HG03342 (cell line): ENCODE measurements around the gene MAP1B.

Experiments
- ATAC-seq: cut with Tn5 transposase; IDR thresholded peaks from one replicate; pipeline ENCODE4 v1.9.1; 2021; ENCODE audit warnings: mild to moderate bottlenecking, moderate library complexity; ENCODE audit not compliant: unreplicated experiment

Gene MAP1B

DNA sequence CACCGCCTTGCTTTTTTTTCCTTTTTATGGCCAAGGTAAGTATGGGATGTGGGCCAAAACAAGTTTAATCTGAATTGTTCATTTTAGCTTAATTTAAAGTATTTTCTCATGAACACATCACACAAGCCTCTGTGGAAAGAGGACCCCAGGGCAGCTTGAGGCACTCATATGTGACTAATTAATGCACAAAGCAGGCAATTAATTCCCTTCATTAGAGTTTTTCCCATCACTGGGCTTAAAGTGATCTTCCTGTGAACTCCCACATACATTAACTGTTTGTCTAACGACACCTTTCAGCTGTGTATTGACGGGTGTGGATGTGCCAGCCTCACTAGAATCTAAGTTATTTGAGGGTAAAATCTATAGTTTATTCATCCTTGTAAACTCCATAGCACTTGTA is 109.5 kb downstream of the MAP1B start:
- ATAC-seq: no peak

DNA sequence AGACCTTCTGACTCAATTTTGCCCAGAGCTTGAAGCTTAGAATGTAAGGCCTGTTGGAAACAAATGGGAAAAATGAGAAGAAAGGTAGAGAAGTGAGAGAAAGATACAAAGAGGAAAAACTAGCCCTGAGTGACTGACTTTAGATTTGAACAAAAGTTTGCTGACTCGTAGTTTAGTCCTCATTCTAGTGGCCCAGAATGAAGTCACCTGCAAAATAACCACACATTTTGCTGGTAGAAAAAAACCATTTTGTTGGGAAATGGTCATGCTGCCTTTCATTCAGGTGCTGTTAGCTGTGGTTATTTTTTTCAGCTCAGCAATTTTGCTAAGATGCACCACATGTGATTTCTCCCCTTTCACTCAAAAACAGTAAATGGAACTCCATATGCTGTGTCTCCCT is 113.8 kb downstream of the MAP1B start:
- no peak for ATAC-seq

DNA sequence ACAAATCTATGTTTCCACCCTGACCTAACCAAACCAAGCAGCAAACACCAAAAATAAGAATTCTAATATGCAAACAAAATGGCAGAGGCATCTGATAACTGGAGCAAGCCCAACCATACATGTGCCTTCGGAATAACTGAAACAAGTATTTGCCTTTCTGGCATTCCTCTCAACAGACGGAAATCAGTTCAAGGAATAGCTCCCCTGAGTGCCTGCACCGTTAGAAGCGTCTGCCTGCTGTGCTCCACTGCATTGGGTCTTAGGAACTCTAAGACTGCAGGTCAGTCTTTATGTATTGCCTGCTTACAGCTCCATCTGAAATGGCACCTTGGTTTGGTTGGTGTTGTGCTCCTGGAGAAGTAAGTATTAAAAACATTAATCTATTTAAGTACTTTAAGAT is 114.3 kb downstream of the MAP1B start:
- no peak for ATAC-seq

DNA sequence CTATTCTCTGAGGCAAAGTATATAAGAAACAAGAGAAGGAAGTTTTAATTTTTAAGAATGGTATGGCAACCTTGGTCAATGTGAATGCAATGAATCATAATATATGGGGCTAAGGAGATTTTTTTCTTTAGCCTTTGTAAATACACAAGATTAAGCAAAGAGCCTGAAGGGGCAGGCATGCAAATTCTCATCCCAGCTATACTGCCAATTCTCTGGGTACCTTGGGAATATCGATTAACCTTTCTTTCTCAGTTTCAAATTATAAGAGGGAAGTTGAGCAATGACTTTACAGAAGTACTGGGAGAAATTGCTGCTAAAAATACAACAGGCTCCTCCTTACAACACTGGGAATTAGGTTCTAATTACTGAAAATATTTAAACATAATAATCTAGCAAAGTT is 115.2 kb downstream of the MAP1B start:
- ATAC-seq: no peak

DNA sequence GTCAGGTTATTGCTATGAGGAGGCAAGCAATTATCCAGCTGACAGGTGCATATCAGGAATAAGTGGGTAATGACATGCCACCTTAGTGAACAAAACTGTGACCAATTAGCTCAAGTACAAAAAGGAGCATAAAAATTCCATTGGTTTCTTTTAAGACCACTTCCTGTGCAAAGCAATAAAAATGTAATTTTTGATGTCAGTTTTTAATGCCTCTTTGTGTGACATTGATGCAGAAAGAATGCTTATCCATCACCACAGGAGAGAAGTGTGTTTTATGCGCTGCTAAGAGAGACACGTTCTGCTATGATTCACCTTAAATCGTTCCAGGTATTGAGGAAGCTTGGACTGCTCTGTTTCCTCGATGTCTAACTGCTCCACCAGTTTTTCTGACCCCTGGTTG is 116.1 kb downstream of the MAP1B start:
- ATAC-seq: no peak

DNA sequence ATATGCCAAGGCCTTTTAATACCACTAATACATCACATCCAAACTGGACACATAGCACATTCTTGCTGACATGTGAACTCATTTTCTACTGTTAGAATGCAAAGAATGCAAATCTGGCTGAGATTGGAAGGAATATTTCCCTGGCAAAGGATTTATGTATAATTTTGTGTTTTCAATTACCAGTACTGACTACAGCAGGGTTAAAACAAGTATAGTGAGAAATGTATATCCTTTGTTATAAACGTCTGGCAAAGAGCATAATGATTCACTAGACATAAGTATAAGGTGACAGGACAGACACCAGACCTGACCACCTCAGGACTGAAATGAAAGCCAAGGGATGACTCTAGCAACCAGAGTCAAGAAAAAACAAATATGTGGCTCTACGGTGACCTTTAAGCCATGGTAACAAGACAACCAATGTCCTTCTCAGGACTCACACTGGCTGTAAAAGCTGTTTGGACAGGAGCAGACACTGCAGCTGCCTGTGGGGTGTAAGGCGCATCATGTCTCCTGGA is 117.7 kb downstream of the MAP1B start:
- no peak for ATAC-seq

DNA sequence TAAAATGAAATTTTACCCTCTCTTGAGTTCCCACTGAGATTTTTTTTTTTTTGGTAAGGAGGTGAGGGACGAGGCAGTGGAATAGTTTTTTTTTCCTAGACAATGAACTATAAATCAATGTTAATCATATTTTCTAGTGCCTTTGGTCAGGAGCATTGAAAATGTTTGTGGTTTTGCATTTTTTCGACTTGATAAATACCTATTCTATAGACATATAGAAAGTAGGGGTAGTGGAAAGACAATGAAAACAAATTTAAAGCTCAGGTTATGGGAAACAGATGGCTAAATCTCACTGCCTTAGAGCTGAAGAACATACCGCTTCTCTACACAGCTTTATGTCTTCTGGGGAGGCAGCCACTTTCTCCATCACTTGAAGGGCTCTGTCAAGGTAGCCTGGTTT is 118.5 kb downstream of the MAP1B start:
- ATAC-seq: no peak

DNA sequence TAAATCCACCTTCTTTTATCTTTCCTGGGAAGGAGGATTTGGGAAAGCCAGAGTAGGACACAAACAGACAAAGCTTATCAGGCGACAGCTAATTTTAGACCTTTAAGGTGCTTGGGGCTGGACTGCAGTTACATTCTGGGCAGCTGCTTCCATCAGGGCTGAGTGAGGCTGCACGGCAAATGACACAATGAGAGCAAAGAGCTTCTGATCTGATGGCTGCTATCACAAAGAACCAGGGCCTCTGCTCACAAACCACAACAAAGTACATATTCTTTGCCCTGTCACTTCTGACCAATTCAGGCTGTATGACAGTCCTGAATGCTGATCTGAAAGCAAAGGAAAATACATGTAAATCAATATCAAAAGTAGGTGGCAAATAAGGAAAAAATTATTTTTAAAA is 119.7 kb downstream of the MAP1B start:
- no peak for ATAC-seq

DNA sequence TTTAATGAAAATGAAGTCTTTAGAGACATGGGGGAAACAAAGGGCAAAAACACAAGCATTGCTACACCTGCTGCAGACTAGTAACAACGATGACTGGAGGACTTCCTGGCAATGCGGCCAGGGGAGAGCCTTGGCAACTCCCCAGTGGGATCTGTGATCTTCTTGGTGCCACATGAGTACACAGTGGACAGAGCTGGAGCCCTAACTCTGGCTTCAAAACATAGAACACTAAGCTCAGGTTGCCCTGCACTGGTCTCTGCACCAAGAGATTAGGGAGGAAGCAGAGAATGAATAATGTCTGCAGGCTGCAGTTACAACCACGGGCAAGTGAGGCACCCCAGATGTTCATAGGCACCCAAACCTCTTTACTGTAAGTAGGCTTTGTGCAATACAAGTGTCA is 121.7 kb downstream of the MAP1B start:
- ATAC-seq: no peak

DNA sequence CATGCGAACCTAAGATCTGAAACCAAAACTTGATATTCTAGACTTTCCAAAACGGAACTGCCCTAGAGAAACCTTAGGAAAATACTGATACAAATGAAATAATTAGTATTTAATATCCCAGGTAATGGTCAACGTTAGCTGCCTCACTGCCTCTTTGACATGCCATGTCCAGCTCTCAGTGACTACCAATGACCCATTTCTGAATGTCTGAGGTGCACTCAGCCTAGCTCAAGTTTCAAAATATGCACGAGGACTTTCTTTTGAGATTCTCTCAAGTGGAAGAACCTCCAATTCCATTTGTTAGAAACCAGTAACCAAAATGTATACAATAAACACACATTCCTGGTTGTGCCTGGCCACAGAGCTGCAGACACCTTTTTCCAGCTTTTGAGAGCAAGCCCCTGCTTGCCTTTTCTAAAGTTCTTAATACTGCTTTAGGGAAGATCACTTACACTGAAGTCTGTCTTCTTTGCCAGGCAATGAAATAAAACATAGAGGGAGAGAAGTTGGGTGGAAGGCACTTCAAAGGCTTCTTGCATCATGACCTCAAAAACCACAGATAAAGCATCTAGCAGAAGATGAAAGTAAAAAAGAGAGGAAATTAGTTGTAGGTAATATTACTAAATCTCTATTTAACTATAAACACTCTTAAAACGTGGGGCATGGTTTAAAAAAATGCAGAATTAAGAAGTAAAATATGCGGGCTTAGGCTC is 124.9 kb downstream of the MAP1B start:
- no peak for ATAC-seq

DNA sequence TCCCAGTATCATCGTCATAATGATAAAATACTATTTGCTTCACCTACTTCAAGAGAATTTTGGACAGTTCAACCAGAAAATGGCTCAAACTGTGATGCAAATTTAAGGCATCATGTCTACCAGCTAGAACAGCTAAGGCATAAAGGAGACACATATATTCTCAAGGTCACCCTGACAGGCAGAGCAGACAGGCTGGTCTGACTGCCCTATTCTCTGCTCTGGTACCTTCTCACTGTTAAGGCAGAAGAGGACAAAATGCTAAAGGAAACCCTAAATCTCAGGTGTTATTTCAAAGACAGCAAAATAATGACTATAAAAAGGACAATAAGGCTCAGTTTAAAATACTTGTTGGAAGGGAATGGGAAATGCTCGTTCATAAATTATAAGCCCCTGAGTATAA is 125.6 kb downstream of the MAP1B start:
- no peak for ATAC-seq

DNA sequence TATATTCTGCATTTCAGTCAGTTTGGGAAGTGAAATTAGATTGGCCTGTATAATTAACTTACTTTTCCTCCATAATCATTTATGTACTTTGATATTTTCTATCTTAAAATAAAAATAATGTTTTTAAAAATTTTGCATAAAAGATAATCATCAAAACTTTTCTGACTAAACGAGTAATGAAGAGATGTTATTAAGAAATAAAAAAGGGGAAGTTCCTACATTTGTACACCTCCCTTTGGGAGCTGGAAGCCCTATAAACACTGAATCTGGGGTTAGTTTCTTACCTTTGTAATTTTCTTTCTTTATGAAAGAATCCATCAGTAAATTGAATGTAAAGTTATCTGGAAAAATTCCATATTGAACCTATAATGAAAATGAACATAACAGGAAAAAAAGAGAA is 126.6 kb downstream of the MAP1B start:
- ATAC-seq: no peak

DNA sequence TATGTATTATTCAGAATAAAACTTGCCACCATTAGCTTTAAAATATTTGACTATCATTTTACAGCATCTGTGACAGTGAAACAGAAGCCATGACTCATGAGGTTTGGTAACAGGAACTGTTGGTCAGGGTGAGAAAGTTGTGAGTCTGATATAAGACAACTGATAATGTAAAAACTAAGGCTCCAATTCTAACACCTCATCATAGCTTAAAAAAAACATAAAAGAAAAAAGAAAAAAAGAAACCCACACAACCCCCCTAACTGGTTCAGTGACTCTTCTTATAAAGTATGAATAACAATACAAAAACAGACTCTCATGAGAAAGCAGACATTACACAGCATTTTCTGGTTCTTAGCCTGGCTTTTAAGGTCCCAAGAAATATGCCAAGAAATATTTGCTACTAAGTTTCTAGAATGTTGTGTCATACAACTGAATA is 127.0 kb downstream of the MAP1B start:
- peak; percentile 79 for ATAC-seq

DNA sequence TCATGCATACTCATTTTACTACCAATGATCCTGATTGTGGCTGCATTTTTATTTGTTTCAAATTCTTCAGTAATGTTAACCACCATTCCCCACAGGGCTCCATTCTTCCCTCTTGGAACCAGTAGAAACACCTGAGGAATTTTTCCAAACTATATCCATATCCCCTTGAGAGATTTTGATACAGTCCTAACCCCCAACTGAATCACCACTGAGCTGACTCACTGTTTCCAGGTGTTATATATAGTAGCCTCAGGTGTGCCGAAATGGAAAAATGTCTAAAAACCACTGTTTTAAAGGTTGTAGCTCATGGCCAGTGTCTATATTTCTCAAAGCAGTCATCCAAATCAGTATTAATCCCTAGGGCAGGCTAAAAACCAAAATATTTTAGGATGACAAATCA is 127.6 kb downstream of the MAP1B start:
- ATAC-seq: no peak

DNA sequence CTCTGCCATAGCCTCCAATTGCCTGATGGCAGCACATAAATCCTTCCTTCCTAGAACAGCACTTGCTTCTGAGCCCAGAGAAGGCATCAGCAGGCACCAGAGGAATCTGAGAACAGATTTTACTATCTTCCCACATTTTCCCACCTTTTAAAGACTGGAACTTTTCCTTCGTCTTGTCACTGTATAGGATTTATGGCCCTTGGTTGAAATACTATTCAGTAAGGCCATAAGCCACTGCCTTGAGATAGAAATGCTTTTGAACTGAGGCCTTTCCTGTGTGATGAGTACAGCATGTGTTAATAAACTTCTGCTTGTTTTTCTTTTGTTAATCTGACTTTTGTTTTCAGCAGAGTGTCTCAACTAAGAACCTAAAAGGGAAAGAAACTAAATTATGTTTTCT is 128.4 kb downstream of the MAP1B start:
- no peak for ATAC-seq

DNA sequence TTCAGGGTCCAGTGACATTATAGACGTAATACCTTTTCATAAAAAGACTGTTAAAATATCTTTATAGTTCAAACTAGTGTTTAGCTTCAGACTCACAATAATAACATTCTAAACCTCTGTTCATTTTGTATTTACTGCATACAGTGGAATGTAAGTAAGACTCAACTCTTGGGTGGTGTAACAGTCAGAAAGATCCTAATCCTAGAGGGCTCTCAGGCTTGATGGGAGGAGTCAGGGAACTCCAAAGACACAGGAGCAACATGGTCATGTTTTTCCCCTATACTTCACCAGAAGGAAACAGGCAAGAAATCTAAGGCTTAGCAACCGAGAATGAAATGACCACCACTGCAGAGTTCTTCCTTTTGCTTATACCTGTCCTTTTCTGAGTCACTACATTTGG is 130.1 kb downstream of the MAP1B start:
- ATAC-seq: no peak

DNA sequence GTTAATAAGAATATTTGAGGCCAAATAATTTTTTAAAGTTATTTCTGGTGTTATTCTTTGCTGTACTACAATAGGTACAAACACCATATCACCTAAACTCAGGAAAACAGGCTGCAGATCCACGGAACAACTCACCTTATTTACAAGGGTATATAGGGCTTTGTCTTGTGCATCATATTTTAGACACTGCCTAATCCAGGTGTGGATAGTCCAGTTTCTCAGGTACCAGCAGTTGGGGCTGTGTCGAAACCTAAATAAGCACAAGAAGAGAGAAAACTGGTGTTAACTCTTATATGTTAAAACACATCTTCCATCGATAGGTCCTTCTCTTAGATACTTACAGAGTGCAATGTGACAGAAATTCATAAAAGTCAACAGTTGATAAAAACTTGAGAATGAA is 130.6 kb downstream of the MAP1B start:
- no peak for ATAC-seq

DNA sequence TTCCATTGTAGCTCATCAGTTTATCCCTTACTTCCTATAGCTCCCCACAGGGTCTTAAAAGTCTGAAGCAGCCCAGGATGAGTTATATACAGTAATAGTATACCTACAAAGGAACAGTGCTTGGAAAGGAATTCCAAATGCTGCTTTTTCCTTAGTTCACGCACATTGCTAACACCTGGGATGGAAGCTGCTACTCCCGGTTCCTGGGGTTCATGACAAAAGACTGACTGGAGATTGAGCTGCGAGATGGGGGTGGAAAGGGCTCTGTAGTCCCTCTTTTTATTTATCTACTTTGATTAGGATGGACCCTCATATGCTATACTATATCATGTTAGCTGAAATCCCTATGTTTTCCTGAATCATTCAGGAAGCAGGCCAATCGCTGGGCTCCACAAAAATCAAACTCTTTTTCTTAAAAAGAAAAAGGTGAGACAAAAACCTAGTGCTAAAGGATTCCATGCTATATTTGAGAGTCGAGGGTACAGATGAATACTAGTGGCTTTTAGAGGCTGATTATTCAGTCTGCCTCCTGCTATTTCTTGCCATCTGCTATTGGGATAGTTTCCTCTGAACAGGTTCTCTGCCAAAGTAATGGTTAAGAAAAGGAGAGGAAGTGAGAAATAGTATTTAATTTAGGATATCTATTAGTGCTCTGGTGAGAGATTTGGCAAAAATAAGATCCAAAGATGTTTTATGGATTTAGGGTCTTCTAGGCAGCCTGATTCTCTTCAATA is 131.6 kb downstream of the MAP1B start:
- ATAC-seq: no peak

DNA sequence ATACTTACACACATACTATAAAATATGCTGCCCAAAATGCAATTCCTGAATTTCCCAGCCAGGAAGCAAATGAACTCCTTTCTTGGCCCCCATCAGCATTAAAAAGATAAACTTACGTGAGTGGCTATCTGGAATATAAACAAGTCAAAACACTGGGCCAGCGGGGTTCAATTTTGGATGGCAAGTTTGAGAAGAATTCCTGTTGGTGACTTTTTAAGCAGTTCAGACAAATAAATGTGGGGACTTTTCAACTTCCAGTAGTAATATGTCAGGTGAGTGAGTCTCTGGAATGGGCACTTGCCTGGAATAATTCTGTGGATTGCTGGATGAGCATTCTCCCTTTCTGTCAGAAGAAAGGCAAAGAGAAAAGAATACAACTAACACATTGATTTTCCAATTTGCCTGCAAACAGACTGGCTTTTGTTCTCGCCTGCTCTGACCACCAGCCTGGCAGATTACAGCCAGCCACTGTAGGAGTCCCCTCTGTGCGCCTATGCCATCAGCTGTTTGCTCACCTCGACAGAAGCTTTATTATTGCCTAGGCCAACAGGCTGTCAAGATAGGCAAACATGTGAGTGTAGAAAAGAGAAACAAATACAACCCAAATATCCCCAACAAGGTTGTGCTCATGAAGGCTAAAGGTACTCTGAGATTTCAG is 134.2 kb downstream of the MAP1B start:
- no peak for ATAC-seq

DNA sequence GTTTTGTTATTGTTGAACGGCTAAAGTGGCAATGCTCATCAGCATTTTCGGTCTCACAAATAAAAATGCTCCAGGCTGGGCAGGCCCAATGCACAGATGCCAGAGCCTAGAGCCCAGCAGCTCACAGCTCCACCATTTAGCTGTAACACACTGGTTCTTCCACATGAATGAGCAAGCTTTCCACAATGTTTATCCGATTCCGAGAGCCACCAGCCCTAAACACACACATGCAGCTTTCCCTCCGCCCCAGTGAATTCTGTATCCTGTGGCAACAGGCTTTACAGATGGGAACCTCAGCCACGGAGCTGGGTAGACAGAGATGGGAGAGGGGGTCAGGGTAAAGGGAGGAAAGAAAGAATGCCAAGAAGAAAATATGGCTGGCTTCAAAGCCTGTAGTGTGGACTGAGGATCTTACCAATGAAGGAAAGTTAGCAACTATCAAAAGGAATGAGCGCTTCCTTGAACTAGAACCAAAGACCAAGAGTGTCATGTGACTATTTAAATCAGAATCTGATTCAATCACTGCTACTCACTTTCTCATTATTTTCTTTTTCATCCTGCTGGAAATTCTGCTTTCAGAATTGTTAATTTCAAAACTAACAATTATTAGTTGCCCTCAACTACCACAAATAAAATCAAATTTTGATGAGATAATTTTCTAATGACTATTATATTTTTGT is 135.7 kb downstream of the MAP1B start:
- no peak for ATAC-seq

DNA sequence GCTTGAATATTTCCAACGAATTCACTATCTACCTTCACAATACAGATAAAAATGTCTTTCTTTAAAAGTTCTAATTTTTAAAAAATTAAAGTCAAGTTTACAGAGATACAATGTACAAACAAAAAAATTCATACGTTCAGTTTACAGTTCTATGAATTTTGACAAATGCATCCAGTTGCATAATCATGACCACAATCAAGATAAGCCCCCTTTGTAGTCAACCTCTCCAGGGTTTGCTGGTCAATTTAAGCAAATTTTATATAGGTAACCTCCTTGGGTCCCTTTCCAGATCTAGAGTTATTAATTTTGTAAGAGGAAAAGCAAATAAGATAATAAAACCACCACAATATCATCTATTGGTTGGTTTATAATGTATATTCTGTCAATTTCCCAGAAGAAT is 136.4 kb downstream of the MAP1B start:
- ATAC-seq: no peak
